Daoy (cell line): ENCODE data around the gene MXRA7. TPM values are rescaled to one million over a fixed set of nuclear protein-coding genes. Genes with fewer than 3 reads are reported as not detected.
"Not testable (repeated sequence)": the region's sequence is repeated elsewhere in the genome, so short reads cannot be mapped to it uniquely, and the experiment has no call there.

Source experiments
- DNase-seq: peaks from one replicate; pipeline ENCODE4 v3.0.0-alpha.2; 2015; ENCODE audit warnings: low read depth
- total RNA-seq: library from RNA; depleted of rRNA; stranded (reverse); fragments of >200 nt; shearing (Covaris generic); gene quantifications from 2 replicates; pipeline ENCODE4 v1.2.3, GENCODE V29; 2014

Gene MXRA7
- total RNA-seq, 1 experiment from 2014 or later: 171 TPM

GRCh38 chr17:76716146-76716838 lies 5.5 kb upstream of the MXRA7 start:
- peak; percentile 97 for DNase-seq

- no peak for DNase-seq
These were observed 4.7 kb upstream of the MXRA7 start for GRCh38 chr17:76715496-76715830.

- peak; percentile 49 for DNase-seq
These were observed 4.2 kb upstream of the MXRA7 start for GRCh38 chr17:76714822-76715495.

- no peak for DNase-seq
These were observed 3.6 kb upstream of the MXRA7 start for GRCh38 chr17:76714336-76714735.

- DNase-seq: no peak
These were observed 3.0 kb upstream of the MXRA7 start for GRCh38 chr17:76713765-76714164.

GRCh38 chr17:76712321-76712720 lies 1.6 kb upstream of the MXRA7 start:
- not testable (repeated sequence) for DNase-seq

GRCh38 chr17:76709951-76710862 lies 558 bp downstream of the MXRA7 start:
- peak; percentile 37 for DNase-seq

GRCh38 chr17:76709077-76709950 lies 1.5 kb downstream of the MXRA7 start:
- peak; percentile 98 for DNase-seq

- no peak for DNase-seq
These were observed 2.6 kb downstream of the MXRA7 start for GRCh38 chr17:76707985-76708807.

- no peak for DNase-seq
These were observed 3.9 kb downstream of the MXRA7 start for GRCh38 chr17:76706817-76707216.

- no peak for DNase-seq
These were observed 6.0 kb downstream of the MXRA7 start for GRCh38 chr17:76704805-76705204.

- DNase-seq: no peak
These were observed 7.7 kb downstream of the MXRA7 start for GRCh38 chr17:76702941-76703637.

- no peak for DNase-seq
These were observed 8.7 kb downstream of the MXRA7 start for GRCh38 chr17:76702076-76702475.

GRCh38 chr17:76701471-76701967 lies 9.2 kb downstream of the MXRA7 start:
- no peak for DNase-seq

- peak; percentile 83 for DNase-seq
These were observed 9.9 kb downstream of the MXRA7 start for GRCh38 chr17:76700617-76701470.

- DNase-seq: no peak
These were observed 10.5 kb downstream of the MXRA7 start for GRCh38 chr17:76700270-76700616.

- DNase-seq: not testable (repeated sequence)
These were observed 12.2 kb downstream of the MXRA7 start for GRCh38 chr17:76698466-76698977.

- peak; percentile 74 for DNase-seq
These were observed 12.9 kb downstream of the MXRA7 start for GRCh38 chr17:76697702-76698465.
